HG03378 (cell line): ENCODE data around the gene TUBA8.
"Not testable (repeated sequence)": the region's sequence is repeated elsewhere in the genome, so short reads cannot be mapped to it uniquely, and the experiment has no call there.

ENCODE experiments used
- ATAC-seq: cut with Tn5 transposase; IDR thresholded peaks from one replicate; pipeline ENCODE4 v1.9.1; 2021; ENCODE audit warnings: mild to moderate bottlenecking, moderate library complexity; ENCODE audit not compliant: unreplicated experiment

TUBA8 gene

GRCh38 chr22:18123476-18124025 lies 12.9 kb downstream of the TUBA8 start:
- ATAC-seq, result not testable (repeated sequence)

- no peak for ATAC-seq
Observed at GRCh38 chr22:18126606-18127005, 16.0 kb downstream of the TUBA8 start.

GRCh38 chr22:18130018-18130417 lies 19.4 kb downstream of the TUBA8 start:
- no peak for ATAC-seq

- no peak for ATAC-seq
Observed at GRCh38 chr22:18130699-18131429, 20.3 kb downstream of the TUBA8 start.

GRCh38 chr22:18133452-18133851 lies 22.8 kb downstream of the TUBA8 start:
- ATAC-seq, result no peak

- no peak for ATAC-seq
Observed at GRCh38 chr22:18136563-18137320, 26.1 kb downstream of the TUBA8 start.

GRCh38 chr22:18141004-18141403 lies 30.4 kb downstream of the TUBA8 start:
- ATAC-seq, result not testable (repeated sequence)

- ATAC-seq, result no peak
Observed at GRCh38 chr22:18144105-18144504, 33.5 kb downstream of the TUBA8 start.

GRCh38 chr22:18145676-18146388 lies 35.2 kb downstream of the TUBA8 start:
- ATAC-seq, result no peak

GRCh38 chr22:18146389-18146753 lies 35.8 kb downstream of the TUBA8 start:
- ATAC-seq, result no peak

- ATAC-seq, result no peak
Observed at GRCh38 chr22:18147791-18148190, 37.2 kb downstream of the TUBA8 start.

- no peak for ATAC-seq
Observed at GRCh38 chr22:18148293-18148965, 37.8 kb downstream of the TUBA8 start.

- ATAC-seq, result no peak
Observed at GRCh38 chr22:18152519-18152918, 41.9 kb downstream of the TUBA8 start.

- ATAC-seq, result no peak
Observed at GRCh38 chr22:18154821-18155390, 44.3 kb downstream of the TUBA8 start.

GRCh38 chr22:18155546-18155945 lies 44.9 kb downstream of the TUBA8 start:
- not testable (repeated sequence) for ATAC-seq

- no peak for ATAC-seq
Observed at GRCh38 chr22:18156878-18157713, 46.5 kb downstream of the TUBA8 start.

GRCh38 chr22:18157714-18158028 lies 47.1 kb downstream of the TUBA8 start:
- ATAC-seq, result no peak

GRCh38 chr22:18160641-18161040 lies 50.0 kb downstream of the TUBA8 start:
- not testable (repeated sequence) for ATAC-seq

GRCh38 chr22:18163843-18164242 lies 53.2 kb downstream of the TUBA8 start:
- ATAC-seq, result not testable (repeated sequence)

- ATAC-seq, result not testable (repeated sequence)
Observed at GRCh38 chr22:18164584-18164983, 54.0 kb downstream of the TUBA8 start.
